K562 (cell line): ENCODE results near the gene FCGBP. TPM values are rescaled to one million over a fixed set of nuclear protein-coding genes. Genes with fewer than 3 reads are reported as not detected.
"Not testable (repeated sequence)": the region's sequence is repeated elsewhere in the genome, so short reads cannot be mapped to it uniquely, and the experiment has no call there.

Experiments
- ATF1 ChIP-seq, 2 experiments: fragments of 450-650 bp in 1 of 2; IDR thresholded peaks; 2 replicates each; pipeline ENCODE4 v1.6.1; 2016; ENCODE audit warnings: missing compliant biosample characterization in 1 of 2, missing genetic modification characterization in 1 of 2
- CBFB ChIP-seq: sonication (generic); formaldehyde crosslinking; IDR thresholded peaks from 2 replicates; pipeline ENCODE4 v1.4.0; 2020; ENCODE audit warnings: mild to moderate bottlenecking, missing genetic modification reagents
- CREB3L1 ChIP-seq: fragments of 450-650 bp; IDR thresholded peaks from 2 replicates; pipeline ENCODE4 v1.6.1; 2014; ENCODE audit warnings: low read depth, mild to moderate bottlenecking, moderate library complexity, borderline replicate concordance
- CXXC5 ChIP-seq: fragments of 250-450 bp; sonication (Bioruptor Pico); IDR thresholded peaks from 2 replicates; pipeline ENCODE4 v1.8.0; 2022; ENCODE audit warnings: inconsistent platforms, mild to moderate bottlenecking, moderate library complexity
- E2F3 ChIP-seq: fragments of 250-450 bp; sonication (Bioruptor Pico); IDR thresholded peaks from 2 replicates; pipeline ENCODE4 v1.4.0; 2020; ENCODE audit warnings: mild to moderate bottlenecking
- E2F6 ChIP-seq, 2 experiments: IDR thresholded peaks; 2 replicates each; pipeline ENCODE4 v1.6.1; 2011; ENCODE audit warnings: borderline replicate concordance in 1 of 2, control low read depth in 1 of 2, low read depth in 1 of 2, low read length in 1 of 2, mild to moderate bottlenecking in 1 of 2, mixed read lengths in 1 of 2, moderate library complexity in 1 of 2; ENCODE audit not compliant: insufficient read depth in 1 of 2, insufficient read length in 1 of 2, poor library complexity in 1 of 2, severe bottlenecking in 1 of 2; ENCODE audit errors: extremely low read depth in 1 of 2
- EGR1 ChIP-seq: fragments of 450-650 bp; conservative IDR thresholded peaks from 2 replicates; pipeline ENCODE4 v1.6.1; 2017; ENCODE audit warnings: mild to moderate bottlenecking
- HNRNPLL ChIP-seq: fragments of 200-400 bp; formaldehyde crosslinking; IDR thresholded peaks from 2 replicates; pipeline ENCODE4 v1.6.1; 2017; ENCODE audit warnings: low read length, low read depth, mild to moderate bottlenecking; ENCODE audit not compliant: poor library complexity, severe bottlenecking
- L3MBTL2 ChIP-seq: fragments of 450-650 bp; IDR thresholded peaks from 2 replicates; pipeline ENCODE4 v1.6.1; 2016; ENCODE audit warnings: mild to moderate bottlenecking, moderate library complexity
- MEIS2 ChIP-seq: fragments of 450-650 bp; IDR thresholded peaks from 2 replicates; pipeline ENCODE4 v1.6.1; 2014; ENCODE audit warnings: mild to moderate bottlenecking; ENCODE audit not compliant: partially characterized antibody
- NCOA6 ChIP-seq: fragments of 450-650 bp; IDR thresholded peaks from 2 replicates; pipeline ENCODE4 v1.6.1; 2017; ENCODE audit warnings: mild to moderate bottlenecking
- NFIX ChIP-seq: fragments of 250-450 bp; sonication (Bioruptor Pico); IDR thresholded peaks from 2 replicates; pipeline ENCODE4 v1.4.0; 2020; ENCODE audit warnings: low read depth, mild to moderate bottlenecking, moderate library complexity
- NR2C2 ChIP-seq, 2 experiments: fragments of 200-800 bp in 1 of 2; sonication (Bioruptor generic) in 1 of 2; sonication (generic) in 1 of 2; formaldehyde crosslinking in 1 of 2; IDR thresholded peaks; 2 replicates each; pipeline versions ENCODE4 v1.6.1 to v1.8.0; 2016 to 2022; ENCODE audit warnings: mild to moderate bottlenecking in 1 of 2, missing compliant biosample characterization in 1 of 2, missing genetic modification characterization in 1 of 2, missing genetic modification reagents in 1 of 2
- NRF1 ChIP-seq, 2 experiments: fragments of 450-650 bp; IDR thresholded peaks in 1 of 2; conservative IDR thresholded peaks in 1 of 2; 2 replicates each; pipeline ENCODE4 v1.6.1; 2014; ENCODE audit warnings: mild to moderate bottlenecking in 2 of 2
- RAD21 ChIP-seq, 2 experiments: fragments of 250-450 bp in 1 of 2; fragments of 450-650 bp in 1 of 2; sonication (Bioruptor Pico) in 1 of 2; formaldehyde crosslinking in 1 of 2; IDR thresholded peaks in 1 of 2; conservative IDR thresholded peaks in 1 of 2; 2 replicates each; pipeline versions ENCODE4 v1.4.0 to v1.8.0; 2020 to 2022; ENCODE audit warnings: mild to moderate bottlenecking in 2 of 2, moderate library complexity in 1 of 2
- RBFOX2 ChIP-seq: fragments of 200-400 bp; formaldehyde crosslinking; IDR thresholded peaks from 2 replicates; pipeline ENCODE4 v1.6.1; 2017; ENCODE audit warnings: low read depth, mild to moderate bottlenecking, low read length, moderate library complexity
- ZNF121 ChIP-seq: sonication (generic); formaldehyde crosslinking; conservative IDR thresholded peaks from 2 replicates; pipeline ENCODE4 v1.8.0; 2022; ENCODE audit warnings: missing genetic modification reagents
- polyA plus RNA-seq, 8 experiments: library from polyadenylated mRNA; depleted of rRNA in 4 of 8; stranded (reverse) in 5 of 8; unstranded in 3 of 8; fragments of >200 nt; fragmentation: Nextera tagmentation in 2 of 8; fragmentation: Illumina TruSeq in 1 of 8; extraction: Ambion mirVana in 2 of 8; extraction: Trizol in 1 of 8; gene quantifications; 2 replicates each; pipeline versions ENCODE4 v1.2.1 to v1.2.3, GENCODE V29; 2011 to 2014; ENCODE audit warnings: inconsistent platforms in 1 of 8, missing spikeins in 1 of 8
- total RNA-seq, 7 experiments: library from RNA; depleted of rRNA in 6 of 7; stranded (reverse); fragments of >200 nt in 6 of 7; fragmentation: Illumina TruSeq in 2 of 7; extraction: Trizol in 2 of 7; gene quantifications; 2 replicates each; pipeline versions ENCODE4 v1.2.1 to v1.2.3, GENCODE V29; 2011 to 2021; ENCODE audit warnings: low replicate concordance in 1 of 7
- TF ChIP-seq, protein P1 (sequence below): sonication (generic); formaldehyde crosslinking; IDR thresholded peaks from 2 replicates; pipeline ENCODE4 v1.9.0; 2022; ENCODE audit warnings: mild to moderate bottlenecking, missing genetic modification reagents
- TF ChIP-seq, protein P2 (sequence below): fragments of 450-650 bp; IDR thresholded peaks from 2 replicates; pipeline ENCODE4 v1.6.1; 2016; ENCODE audit warnings: antibody characterized with exemption

The FCGBP gene
- total and polyA plus RNA-seq, 9 of the 15 experiments (the other 6 are each of a cell fraction or from before 2014, with no cell fraction given) = 0.01 to 1.5 (median 0.13) TPM; not detected in 4

- not testable (repeated sequence) for TF ChIP-seq ATF1, NR2C2 (CRISPR knock-in tag; IDR thresholded peaks at IDR 0.05)
- 0 out of 2 replicates have a peak, but pooled peaks have one; percentile 22 for TF ChIP-seq ATF1 (tag; IDR thresholded peaks at IDR 0.05)
- TF ChIP-seq CREB3L1 = peak; percentile 20; the same call in 1 of the 2 replicates
- TF ChIP-seq MEIS2 = peak; percentile 33
- TF ChIP-seq, protein P1, sequence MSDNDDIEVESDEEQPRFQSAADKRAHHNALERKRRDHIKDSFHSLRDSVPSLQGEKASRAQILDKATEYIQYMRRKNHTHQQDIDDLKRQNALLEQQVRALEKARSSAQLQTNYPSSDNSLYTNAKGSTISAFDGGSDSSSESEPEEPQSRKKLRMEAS (CRISPR knock-in tag) = peak; percentile 44
- 0 out of 2 replicates have a peak, but pooled peaks have one; percentile 59 for TF ChIP-seq E2F3 (CRISPR knock-in tag)
- peak; percentile 67 for TF ChIP-seq L3MBTL2
- TF ChIP-seq CXXC5 = peak; percentile 48
- TF ChIP-seq EGR1 = peak; percentile 62
- TF ChIP-seq CBFB = peak; percentile 76; the same call in 1 of the 2 replicates
- TF ChIP-seq NR2C2 (tag; IDR thresholded peaks at IDR 0.05) = peak; percentile 44; the same call in 1 of the 2 replicates
- peak; percentile 92 for TF ChIP-seq HNRNPLL
- peak; percentile 86 for TF ChIP-seq NCOA6
- peak; percentile 52 for TF ChIP-seq ZNF121
- 0 out of 2 replicates have a peak, but pooled peaks have one; percentile 29 for TF ChIP-seq RBFOX2
- peak; percentile 73 for TF ChIP-seq NFIX
- TF ChIP-seq, protein P2, sequence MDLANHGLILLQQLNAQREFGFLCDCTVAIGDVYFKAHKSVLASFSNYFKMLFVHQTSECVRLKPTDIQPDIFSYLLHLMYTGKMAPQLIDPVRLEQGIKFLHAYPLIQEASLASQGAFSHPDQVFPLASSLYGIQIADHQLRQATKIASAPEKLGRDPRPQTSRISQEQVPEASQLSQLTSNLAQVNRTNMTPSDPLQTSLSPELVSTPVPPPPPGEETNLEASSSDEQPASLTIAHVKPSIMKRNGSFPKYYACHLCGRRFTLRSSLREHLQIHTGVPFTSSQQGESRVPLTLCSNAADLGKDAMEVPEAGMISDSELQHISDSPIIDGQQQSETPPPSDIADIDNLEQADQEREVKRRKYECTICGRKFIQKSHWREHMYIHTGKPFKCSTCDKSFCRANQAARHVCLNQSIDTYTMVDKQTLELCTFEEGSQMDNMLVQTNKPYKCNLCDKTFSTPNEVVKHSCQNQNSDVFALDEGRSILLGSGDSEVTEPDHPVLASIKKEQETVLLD = peak; percentile 69; the same call in 1 of the 2 replicates
- peak in 1 of 2 experiments; percentile 12; a peak in 1 of 4 replicates for TF ChIP-seq RAD21 (CRISPR knock-in tag; conservative IDR thresholded peaks at IDR 0.05 in 1 of 2, IDR thresholded peaks at IDR 0.05 in 1 of 2)
- peak; percentile 94 to 95 for TF ChIP-seq NRF1 (conservative IDR thresholded peaks at IDR 0.05 in 1 of 2, IDR thresholded peaks at IDR 0.05 in 1 of 2)
- peak; percentile 17 to 36 for TF ChIP-seq E2F6 (IDR thresholded peaks at IDR 0.05; ENCODE audit: borderline replicate concordance in 1 of 2, extremely low read depth in 1 of 2, insufficient read depth in 1 of 2, insufficient read length in 1 of 2, low read depth in 1 of 2, low read length in 1 of 2, poor library complexity in 1 of 2, severe bottlenecking in 1 of 2)
These were observed 42.6 kb downstream of the FCGBP start (continued) for GRCh38 chr19:39891660-39892505.
